IPS-NIHi11 (cell line): ENCODE results near the gene COL5A1.
"Not testable (repeated sequence)": the region's sequence is repeated elsewhere in the genome, so short reads cannot be mapped to it uniquely, and the experiment has no call there.

ENCODE experiments used
- DNase-seq: peaks from one replicate; pipeline ENCODE4 v3.0.0; 2012; ENCODE audit warnings: mixed read lengths, low spot score

Gene COL5A1

DNA sequence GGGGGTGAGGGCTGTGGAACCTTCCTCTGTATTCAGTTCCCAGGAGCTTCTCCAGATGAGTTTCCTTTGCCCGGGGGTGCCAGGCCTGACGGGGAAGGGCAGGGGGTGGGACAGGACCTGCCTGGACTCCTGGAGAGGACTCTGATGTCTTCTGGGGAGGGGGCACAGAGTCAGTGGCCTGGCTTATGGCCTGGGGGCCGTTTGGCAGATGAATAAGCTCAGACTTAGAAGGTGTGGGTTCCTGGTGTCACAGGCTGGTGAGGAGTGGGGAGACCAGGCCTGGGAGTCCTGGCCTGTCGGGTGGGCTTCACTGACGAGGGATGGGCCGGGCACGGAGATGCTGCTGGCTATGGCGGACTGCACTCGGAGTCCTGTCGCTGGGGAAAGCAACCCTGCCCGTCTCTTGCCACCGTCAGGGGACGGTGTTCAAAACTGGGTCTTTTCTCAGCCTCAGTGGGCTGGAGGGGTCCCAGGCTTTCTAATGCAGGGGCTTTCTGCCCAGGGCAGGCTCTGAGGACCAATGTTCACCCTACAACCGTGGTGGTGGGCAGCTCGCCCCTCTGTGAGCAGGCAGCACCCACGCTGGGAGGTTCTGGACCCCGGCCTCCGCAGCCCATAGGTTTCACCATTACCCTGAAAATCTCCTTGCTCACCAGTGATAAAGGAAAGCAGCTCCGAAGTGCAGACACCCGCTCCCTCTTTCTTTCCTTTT lies 16.2 kb downstream of the COL5A1 start:
- no peak for DNase-seq

DNA sequence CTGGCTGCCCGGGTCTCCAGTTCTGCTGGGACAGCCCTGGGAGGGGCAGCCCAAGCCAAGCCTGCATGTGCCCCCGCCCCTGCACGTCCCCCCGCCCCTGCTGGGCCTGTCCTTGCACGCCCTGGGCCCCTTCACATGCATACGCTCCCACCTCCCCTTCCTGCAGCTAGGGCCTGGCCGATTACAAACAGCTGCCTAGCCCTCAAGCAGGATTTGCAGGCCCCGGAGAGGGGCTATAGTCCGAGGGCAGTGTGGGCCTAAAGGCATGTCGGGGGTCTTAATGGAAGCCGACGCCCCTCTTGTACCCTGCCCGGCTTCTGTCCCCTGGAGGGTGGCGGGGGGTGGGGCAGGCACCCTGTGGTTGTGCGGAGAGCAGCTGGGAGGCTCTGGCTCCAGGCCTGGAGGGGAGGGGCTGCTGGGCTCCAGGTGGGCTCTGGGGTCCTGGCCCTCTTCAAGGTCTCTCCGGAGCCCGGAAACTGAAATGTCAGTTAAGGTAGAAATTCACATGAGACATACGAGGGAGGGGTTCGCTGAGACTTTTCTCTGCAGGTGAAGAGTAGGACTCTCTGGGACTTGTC lies 16.9 kb downstream of the COL5A1 start:
- DNase-seq: no peak

DNA sequence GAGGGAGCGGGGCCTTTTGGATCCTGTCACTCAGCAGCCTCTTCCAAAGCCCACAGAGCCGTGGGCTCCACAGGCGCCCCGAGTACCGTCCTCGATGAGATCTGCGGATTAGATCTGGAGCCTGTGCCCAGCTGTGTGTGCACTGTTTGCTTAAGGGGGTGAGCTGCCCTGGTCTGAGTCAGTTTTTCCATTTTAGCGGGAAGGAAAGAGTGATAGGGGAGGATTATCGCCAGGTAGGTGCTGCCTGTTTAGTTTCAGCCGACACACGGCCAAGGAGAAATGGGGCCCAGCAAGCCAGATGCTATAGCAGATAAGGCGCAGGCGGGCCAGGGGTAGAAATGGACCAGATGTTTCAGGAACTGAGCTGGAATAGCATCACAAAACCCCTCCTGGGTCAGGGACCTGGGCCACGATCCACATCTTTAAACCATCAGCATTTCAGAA lies 18.1 kb downstream of the COL5A1 start:
- no peak for DNase-seq

DNA sequence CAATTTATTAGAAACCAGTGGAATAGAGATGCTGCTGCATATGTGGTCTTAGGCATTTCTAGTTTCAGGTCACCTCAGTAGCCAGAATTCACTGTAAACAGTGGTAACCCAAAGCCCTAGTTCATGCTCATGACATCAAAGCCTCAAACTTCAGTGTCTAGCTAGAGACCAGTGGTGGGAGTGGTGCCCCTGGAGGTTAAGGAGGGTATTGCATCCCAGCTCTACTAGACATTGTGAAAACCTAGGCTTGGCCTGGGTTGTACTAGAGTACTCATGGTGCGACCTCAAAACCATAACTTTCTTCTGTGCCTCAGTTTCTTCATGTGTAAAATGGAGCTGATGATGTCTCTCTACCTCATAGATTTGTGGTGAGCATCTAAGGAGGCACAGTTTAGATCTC lies 18.8 kb downstream of the COL5A1 start:
- DNase-seq: no peak

DNA sequence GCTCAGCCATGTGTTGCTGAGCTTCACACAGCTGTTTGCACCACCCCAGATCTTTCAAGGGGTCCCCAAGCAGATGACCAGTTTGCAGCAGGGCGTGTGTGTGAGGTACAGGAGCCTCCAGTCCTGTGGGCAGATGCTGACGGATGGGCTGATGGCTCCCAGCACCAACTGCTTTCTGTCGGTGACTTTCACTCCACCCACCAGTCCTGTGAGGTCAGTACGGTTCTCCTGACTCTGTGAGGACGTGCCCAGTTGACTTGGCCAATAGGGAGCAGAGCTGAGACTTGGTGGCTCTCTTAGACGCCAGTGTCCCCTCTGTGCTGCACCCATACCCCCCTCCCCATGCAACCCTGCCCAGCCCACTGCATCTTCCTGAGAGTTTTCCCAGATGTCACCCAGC lies 19.7 kb downstream of the COL5A1 start:
- DNase-seq: no peak

DNA sequence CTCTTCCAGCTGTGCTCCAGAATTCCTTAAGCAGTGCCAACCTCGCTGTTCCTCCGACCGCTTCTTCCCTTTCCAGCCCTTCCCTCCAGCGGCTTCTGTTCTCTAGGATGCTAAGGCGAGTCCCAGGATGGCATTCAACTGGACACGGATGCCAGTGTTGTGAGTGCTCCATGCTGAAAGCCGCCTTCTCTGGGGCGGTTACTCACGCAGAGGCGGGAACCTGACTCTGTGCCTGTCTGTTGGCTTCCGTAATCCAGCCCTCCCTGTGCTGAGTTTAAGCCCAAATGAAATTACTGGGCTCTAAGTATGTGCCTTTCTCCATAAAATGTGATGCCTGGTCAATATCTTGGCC lies 20.2 kb downstream of the COL5A1 start:
- DNase-seq: no peak

DNA sequence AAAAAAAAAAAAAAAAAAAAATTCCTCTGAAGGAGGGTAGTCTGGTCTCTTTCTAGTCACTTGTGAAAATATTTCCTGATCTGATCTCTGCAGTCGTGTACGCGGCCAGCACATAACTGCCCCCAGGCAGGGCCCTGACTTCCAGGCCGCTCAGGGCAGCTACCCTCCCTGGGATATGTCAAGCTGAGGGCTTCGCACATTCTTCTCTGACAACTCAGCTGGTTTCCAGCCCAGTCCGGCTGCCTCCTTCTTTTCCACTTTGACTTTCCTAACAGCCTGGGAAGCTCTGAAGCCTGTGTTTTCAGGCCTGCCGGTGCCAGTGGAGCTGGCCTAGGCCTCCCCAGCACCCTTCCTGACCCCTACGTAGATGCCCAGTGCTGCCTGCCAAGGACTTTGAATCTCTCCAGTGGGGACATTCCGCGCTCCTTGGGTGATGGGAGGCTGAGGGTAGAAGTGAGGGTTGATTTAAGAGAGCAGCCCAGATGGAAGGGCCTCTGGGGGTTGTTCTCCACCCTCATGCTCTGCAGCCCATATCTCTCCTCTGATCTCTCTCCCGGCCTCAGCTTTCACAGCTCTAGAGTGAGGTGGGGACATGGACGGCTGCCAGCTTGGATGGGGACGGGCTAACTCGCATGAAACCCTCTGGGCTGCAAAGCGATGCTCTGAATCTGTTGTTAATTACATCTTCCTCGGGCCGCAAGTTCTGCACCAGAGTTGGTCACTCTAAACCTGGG lies 20.7 kb downstream of the COL5A1 start:
- no peak for DNase-seq

DNA sequence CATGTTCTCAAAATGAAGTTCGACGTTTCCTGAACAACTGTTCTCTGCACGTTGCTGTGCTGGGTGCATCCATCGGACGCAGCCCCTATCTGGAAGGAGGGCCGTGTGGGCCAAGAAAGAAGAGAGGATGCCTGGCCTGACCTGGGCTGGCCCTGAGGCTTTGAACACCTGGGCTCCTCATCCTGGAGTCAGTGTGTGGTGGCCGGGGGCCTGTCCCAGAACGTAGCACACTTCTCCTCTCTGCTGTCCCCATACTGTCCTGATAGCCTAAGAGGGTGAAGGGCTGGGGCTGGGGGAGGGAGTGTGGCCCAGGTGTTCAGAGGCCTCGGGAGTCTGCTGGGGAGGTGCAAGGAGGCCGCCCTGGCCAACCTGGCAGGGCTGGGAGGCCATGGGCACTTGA lies 21.5 kb downstream of the COL5A1 start:
- DNase-seq: no peak

DNA sequence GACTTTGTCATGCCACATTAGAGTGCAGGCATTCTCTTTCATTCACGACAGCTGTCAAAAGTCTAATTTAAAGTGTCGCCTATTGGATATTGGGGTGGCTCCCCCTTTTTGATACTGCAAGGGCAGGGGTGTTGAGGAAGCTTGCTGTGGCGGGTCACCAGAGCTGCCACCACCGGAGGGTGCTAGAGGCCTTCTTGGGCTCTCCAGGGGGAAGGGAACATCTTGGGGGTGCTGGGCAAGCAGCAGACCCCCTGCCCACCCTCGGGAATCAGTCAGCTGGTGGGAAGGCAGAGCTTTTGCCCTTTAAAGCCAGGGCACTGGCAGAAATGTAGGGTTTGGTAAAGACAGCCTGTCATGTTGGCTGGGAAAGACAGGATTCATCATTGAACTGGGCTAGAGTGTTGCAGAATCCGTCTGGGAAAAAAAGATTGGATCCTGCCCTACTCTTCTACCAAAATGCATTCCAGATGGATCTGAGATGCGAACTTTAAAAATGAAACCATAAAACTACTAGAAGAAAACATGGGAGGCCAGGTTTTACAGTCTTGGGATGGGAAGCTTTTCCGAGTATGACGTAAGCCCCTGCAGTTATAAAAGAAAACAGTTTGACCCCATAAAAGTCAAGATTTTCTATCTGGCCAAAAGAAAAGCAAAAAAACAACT lies 22.3 kb downstream of the COL5A1 start:
- DNase-seq: no peak

DNA sequence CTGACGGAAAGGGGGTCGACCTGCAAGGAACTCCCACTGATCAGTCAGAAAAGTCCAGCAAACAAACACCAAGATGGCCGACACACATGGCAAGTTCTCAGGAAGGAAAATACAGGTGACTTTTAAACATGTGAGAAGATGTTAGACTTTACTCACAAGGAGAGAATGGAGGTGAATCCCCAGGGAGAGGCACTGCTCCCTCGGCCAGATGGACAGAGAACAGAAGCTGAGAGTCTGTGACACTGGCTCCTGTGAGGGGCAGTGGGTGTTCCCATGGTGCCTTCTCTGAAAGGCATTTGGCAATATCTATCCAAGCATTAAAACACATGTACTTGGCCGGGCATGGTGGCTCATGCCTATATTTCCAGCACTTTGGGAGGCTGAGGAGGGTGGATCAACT lies 22.8 kb downstream of the COL5A1 start:
- no peak for DNase-seq

DNA sequence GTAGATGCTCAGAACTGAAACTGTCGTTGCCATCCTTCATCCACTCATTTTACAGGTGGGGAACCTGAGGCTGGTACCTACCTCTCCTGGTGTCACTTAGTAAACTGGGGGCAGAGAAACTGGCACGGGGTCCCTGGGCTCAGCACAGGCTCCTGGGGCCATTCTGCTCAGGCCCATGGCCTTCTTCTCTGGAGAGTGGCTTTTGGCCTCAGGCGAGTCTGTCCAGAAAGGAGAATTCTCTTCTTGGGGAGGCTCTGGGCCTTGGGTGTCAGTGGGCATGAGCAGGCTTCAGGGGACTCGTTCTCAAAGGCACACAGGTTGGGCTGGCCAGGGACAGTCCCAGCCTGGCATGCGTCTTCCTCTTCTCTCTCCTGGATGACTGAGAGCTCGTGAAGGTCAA lies 24.6 kb downstream of the COL5A1 start:
- no peak for DNase-seq

DNA sequence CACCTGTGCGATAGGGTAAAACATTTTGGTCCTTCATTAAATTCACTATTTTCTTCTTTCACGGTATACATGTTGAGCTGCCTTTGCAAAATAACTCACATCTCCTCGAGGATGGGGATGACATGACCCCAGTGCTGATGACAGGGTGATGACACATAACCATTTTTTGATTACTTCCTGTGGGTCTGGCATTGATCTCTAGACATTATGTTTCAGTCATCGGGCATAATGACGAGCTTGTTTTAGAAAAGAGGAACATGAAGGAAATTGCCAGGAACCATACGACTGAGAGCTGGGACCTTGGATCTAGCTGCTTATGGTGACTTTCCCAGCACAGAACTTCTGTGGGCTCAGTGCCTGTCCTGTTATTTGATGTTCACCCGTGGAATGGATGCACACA lies 25.2 kb downstream of the COL5A1 start:
- DNase-seq: no peak

DNA sequence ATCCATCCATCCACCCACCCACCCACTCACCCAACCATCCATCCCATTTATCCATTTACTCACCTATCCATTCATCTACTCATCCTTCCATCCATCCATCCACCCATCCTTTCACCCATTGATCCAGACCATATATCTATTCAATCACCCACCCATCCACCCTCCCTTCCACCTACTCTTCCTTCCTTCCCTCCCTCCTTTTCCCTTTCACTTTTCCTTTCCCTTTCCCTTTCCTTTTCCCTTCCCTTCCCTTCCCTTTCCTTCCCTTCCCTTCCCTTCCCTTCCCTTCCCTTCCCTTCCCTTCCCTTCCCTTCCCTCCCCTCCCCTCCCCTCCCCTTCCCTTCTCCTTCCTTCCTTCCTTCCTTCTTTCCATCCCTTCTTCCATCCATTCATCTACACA lies 27.4 kb downstream of the COL5A1 start:
- DNase-seq: not testable (repeated sequence)

DNA sequence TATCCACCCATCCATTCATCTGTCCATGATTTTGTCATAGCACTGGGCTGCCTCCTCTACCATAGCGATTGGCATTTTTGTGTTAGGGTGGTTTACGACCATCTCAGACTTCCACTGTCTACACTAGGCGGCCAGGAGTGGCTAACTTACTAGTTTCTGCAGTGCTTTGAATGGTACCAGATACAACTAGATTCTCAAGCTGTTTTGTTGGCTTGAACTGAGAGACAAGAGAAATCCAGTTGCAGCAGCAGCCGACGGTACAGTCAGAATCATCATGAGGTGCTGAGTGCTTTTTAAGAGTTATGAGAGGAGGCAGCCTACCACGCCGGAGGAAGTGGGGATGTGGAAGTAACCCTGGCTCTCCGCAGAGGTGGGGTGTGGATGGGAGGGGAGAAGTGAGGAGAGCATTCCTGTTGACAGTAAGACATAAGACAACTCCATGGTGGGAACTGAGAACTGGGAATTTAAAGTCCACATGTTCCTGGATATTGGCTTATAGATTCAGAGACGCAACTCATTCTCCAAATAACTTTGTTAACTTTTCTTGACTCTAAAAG lies 27.9 kb downstream of the COL5A1 start:
- no peak for DNase-seq

DNA sequence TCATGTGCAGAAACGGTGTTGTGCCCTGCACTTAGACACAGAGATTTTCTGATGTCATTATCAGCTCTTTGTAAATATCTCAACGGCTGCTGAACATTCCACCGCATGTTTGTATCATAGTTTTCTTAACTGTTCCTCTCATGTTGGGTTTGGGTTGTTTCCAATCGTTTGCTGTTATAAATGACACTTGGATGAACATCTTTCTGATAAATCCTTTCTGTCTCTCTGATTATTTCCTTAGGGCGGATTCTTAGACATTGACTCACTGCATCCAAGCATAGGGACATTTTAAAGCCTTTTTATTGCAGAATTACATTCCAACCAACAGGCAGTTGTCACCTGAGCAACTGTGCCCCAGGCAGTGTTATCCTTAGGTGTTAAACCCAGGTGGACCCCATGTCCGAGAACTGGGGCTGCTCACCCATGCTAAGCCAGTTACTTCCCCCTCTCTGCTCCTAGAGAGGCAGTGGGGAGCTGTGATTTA lies 28.5 kb downstream of the COL5A1 start:
- DNase-seq: no peak

DNA sequence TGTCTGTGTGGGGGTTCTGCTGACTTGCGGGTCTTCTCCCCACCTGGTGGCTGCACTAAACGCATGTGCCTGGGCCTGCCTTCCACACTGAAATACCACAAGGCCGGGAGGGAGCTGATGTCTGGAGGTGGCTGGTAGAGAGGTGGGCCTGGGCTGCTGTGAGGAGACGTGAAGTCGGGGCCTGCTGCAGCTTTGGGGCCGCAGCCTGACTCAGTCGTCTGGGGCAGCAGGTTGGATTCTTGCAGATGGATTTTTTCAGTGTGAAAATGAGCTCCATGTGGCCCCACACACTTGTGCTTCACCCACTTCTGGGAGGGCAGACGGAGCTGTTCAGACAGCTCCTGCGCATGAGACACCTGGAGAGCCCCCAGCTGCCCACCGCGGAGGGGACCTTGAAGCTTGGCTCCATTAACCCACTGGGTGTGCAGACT lies 29.3 kb downstream of the COL5A1 start:
- no peak for DNase-seq

DNA sequence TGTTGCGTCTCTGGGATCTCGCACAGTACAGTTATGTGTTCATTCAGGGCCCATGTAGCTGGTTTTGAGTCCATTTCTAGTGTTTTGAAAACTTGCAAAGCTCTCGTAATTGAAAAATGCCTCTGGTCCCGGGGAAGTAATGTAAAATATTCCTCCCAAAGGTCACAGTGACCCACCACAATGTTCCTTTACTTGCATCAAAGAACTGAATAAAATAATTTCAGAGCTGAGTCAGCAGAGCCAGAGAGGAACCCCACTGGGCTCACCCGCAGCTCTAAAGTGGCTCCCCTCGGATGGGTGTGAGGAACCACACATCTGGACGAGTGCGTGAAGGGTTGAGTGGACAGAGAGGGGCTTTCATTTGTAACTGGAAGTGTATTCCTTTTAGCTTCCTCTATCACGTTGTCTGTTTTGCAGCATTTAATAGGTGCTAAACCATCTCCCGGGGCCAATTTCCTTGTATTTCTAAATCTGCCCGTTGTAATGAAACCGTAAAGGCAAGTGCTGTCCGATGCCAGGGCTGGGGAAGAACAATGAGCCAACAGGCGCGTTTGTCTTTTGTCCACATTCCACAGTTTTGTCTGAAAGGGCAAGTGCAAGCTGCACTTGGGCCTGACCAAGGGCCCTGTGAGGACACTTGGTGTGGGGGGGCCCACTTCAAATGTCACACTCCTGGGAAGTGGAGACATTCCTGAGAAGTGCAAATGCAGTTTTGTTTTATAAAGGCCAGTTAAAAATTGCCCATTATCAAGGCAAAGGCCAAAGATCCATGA lies 29.9 kb downstream of the COL5A1 start:
- DNase-seq: no peak

DNA sequence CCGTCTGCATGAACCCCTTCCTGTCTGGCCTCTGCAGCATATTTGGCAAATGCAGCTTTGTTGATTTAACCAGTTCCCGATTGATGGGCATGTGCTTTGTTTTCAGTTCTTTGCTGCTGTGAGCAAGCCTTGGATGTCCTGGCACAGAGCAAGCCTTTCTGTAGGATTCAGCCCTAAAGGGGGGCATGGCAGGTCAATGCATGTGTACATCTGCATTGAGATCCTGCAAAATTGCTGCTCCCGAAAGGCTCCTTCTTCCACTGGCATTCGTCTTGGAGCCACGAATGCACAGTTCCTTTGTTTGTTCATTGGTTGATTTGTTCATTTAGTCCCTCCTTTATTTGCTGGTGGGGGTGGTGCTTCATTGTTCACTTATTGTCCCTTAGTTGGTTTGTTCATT lies 34.8 kb downstream of the COL5A1 start:
- DNase-seq: no peak

DNA sequence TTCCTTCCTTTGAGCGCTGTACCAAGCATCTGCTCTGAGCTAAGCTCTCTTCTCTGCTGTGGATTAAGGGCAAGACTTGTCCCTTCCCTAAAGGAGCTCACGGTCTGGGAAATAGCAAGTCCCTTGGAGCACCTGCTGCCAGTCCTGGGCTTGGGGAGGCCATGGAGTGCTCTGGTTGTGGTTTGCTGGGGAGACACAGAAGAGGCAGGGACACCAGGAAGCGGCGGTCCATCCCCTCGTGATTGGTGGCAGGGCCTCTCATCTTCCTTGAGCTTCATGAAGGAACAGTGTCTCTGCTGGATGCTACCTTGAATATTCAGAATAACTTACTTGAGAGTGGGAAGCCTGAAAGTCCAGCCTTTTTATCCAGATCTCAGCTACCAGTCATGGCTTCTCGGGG lies 35.3 kb downstream of the COL5A1 start:
- no peak for DNase-seq

DNA sequence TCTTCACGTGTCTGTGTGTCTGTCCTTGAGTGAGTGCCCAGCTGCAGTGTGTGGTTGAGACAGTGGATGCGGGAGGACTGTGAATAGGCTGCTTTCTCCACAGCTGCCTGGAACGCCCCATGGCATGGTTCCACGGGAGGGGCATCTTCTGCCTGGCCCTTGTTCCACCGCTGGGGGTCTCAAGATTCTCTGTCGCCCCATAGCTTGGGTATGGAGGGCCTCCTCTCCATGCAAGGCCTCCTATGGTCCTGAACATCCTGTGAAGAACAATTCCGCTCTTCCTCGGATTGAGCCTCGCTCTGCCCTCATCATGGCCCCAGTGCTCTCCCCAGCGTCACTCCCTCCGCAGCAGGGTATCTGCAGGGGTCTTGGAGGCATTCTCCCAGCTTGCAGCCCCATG lies 36.1 kb downstream of the COL5A1 start:
- DNase-seq: no peak

DNA sequence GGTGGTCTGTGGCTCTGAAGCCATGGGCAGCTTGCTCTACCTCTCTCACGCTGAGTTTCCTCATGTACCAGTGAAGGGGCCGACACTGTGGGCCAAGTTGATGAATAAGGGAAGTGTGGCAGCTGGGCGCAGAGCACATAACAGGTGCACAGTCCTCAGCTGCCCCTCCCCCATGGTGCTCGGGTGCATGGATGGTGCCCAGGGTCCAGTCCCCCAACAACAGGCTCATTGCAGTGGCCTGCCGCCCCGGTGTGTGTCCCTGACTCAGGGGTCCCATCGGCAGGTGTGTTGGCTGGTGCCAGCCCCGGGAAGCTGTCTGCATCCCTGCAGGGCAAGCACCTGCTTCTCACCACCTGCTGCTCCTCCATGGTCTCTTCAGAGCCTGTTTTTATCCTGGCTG lies 36.6 kb downstream of the COL5A1 start:
- DNase-seq: no peak
